ENCODE measurements around the gene JARID2.

DNA sequence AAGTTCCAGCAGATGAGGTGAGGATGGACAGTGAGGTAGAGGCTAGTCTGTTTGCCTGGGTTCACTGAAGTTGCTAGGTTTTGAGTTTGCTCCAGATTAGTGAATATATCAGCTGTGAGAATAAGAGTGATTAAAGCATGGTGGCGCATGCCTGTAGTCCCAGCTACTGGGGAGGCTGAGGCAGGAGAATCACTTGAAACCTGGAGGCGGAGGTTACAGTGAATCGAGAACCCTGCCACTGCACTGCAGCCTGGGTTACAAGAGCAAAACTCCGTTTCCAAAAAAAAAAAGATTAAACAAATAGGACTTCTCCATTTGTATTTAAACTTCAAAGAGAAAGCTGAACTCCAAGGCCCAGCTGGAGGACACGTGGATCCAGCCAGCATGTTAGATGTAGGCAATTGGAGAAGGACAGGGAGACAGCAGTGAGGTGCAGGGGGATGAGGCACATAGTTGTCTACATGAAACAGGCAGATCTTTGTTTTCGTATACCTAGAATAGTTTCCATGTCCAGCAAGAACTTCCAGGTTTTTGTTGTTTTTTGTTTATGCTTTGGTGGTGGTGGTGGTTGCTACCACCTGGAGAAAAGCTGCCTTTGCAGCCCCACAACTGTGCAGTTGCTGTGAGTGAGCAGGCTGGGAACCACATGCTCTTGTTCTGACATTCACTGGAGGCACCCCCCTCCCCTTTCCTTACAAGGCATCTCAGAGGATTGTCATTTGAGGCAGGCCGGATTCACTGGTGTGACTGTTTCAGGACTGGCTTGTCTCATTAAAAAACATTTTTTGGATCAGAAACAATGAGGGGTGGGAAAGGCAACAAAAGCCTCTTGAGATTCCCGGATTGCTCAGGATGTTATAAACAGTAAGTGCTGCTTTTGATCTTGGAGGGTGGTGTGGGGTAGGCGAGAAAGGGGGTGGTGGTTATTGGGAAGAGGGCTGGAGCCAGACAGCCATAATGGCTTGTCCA, 72.3 kb downstream of the JARID2 start:
- TF ChIP-seq, protein P1, sequence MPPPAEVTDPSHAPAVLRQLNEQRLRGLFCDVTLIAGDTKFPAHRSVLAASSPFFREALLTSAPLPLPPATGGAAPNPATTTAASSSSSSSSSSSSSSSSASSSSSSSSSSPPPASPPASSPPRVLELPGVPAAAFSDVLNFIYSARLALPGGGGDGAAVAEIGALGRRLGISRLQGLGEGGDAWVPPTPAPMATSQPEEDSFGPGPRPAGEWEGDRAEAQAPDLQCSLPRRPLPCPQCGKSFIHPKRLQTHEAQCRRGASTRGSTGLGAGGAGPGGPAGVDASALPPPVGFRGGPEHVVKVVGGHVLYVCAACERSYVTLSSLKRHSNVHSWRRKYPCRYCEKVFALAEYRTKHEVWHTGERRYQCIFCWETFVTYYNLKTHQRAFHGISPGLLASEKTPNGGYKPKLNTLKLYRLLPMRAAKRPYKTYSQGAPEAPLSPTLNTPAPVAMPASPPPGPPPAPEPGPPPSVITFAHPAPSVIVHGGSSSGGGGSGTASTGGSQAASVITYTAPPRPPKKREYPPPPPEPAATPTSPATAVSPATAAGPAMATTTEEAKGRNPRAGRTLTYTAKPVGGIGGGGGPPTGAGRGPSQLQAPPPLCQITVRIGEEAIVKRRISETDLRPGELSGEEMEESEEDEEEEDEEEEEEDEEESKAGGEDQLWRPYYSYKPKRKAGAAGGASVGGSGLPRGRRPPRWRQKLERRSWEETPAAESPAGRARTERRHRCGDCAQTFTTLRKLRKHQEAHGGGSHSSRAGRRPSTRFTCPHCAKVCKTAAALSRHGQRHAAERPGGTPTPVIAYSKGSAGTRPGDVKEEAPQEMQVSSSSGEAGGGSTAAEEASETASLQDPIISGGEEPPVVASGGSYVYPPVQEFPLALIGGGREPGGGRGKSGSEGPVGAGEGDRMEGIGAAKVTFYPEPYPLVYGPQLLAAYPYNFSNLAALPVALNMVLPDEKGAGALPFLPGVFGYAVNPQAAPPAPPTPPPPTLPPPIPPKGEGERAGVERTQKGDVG (CRISPR knock-in tag; IDR thresholded peaks at IDR 0.05; ENCODE audit: borderline replicate concordance) = 0 out of 2 replicates have a peak, but pooled peaks have one; percentile 64
- TF ChIP-seq EZH2 (conservative IDR thresholded peaks at IDR 0.05; ENCODE audit: low read depth, low read length) (no peak), NR3C1 (CRISPR knock-in tag; IDR thresholded peaks at IDR 0.05) (no peak), POLR2A (IDR thresholded peaks at IDR 0.05; ENCODE audit: insufficient read depth in 1 of 2, low read depth in 2 of 2, low read length in 2 of 2) (no peak), FLYWCH1 (CRISPR knock-in tag; IDR thresholded peaks at IDR 0.05) (no peak), PCBP2 (optimal IDR thresholded peaks at IDR 0.05; ENCODE audit: low read depth, low read length, poor library complexity, severe bottlenecking) (no peak)
- TF ChIP-seq, protein P2, sequence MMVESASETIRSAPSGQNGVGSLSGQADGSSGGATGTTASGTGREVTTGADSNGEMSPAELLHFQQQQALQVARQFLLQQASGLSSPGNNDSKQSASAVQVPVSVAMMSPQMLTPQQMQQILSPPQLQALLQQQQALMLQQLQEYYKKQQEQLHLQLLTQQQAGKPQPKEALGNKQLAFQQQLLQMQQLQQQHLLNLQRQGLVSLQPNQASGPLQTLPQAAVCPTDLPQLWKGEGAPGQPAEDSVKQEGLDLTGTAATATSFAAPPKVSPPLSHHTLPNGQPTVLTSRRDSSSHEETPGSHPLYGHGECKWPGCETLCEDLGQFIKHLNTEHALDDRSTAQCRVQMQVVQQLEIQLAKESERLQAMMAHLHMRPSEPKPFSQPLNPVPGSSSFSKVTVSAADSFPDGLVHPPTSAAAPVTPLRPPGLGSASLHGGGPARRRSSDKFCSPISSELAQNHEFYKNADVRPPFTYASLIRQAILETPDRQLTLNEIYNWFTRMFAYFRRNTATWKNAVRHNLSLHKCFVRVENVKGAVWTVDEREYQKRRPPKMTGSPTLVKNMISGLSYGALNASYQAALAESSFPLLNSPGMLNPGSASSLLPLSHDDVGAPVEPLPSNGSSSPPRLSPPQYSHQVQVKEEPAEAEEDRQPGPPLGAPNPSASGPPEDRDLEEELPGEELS (CRISPR knock-in tag; IDR thresholded peaks at IDR 0.05) = peak; percentile 39; the same call in 1 of the 2 replicates
- TF ChIP-seq, protein P3, sequence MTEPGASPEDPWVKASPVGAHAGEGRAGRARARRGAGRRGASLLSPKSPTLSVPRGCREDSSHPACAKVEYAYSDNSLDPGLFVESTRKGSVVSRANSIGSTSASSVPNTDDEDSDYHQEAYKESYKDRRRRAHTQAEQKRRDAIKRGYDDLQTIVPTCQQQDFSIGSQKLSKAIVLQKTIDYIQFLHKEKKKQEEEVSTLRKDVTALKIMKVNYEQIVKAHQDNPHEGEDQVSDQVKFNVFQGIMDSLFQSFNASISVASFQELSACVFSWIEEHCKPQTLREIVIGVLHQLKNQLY (CRISPR knock-in tag; IDR thresholded peaks at IDR 0.05) = peak; percentile 81
- TF ChIP-seq, protein P4, sequence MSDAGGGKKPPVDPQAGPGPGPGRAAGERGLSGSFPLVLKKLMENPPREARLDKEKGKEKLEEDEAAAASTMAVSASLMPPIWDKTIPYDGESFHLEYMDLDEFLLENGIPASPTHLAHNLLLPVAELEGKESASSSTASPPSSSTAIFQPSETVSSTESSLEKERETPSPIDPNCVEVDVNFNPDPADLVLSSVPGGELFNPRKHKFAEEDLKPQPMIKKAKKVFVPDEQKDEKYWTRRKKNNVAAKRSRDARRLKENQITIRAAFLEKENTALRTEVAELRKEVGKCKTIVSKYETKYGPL (CRISPR knock-in tag; IDR thresholded peaks at IDR 0.05) = no peak
- TF ChIP-seq, protein P5, sequence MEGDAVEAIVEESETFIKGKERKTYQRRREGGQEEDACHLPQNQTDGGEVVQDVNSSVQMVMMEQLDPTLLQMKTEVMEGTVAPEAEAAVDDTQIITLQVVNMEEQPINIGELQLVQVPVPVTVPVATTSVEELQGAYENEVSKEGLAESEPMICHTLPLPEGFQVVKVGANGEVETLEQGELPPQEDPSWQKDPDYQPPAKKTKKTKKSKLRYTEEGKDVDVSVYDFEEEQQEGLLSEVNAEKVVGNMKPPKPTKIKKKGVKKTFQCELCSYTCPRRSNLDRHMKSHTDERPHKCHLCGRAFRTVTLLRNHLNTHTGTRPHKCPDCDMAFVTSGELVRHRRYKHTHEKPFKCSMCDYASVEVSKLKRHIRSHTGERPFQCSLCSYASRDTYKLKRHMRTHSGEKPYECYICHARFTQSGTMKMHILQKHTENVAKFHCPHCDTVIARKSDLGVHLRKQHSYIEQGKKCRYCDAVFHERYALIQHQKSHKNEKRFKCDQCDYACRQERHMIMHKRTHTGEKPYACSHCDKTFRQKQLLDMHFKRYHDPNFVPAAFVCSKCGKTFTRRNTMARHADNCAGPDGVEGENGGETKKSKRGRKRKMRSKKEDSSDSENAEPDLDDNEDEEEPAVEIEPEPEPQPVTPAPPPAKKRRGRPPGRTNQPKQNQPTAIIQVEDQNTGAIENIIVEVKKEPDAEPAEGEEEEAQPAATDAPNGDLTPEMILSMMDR (CRISPR knock-in tag; IDR thresholded peaks at IDR 0.05) = no peak

Measured in HepG2 (cell line).